GM21619 (cell line): ENCODE data around the gene LHX6.

Source experiments
- ATAC-seq: cut with Tn5 transposase; IDR thresholded peaks from one replicate; pipeline ENCODE4 v1.9.1; 2021; ENCODE audit not compliant: unreplicated experiment

The LHX6 gene

DNA sequence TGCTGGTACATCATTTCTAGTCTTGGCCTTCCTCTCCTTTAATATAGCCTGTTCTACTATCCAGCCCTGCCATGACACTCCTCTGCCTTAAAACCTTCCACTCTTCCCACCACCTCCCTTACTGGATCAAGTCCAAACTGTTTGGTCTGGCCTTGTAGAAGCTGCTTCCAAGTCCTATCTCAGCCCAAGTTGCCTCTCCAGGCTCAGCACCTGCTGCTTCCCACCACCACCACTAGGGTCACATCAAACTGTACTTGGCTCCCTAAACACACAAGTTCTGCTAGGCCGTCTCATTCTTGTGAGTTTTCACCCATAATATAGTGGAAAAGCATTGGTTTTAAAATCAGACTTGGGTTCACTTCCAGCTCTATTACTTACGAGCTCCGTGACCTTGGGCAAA, 70.6 kb downstream of the LHX6 start:
- ATAC-seq: peak; percentile 43

DNA sequence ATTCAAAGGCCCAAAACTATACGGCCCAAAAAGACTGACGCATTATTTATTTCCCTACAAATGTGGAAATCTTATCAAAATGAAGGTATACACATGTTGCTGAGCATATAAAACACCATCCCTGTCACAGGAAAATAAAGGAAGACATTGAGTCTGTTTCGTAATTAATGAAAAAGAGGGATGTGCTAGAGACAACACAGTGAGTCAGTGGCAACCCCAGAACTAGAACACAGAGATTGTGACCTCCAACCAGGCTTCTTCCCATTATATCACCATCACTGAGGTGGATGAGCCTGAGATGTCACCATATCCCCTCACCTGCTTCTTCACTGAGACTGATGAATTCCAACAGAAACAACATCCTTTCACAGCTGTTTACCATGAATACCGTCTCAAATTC, 73.0 kb downstream of the LHX6 start:
- ATAC-seq: no peak
